Progenitor cell of endocrine pancreas (in vitro differentiated cells): ENCODE measurements around the gene SLC25A21. TPM values are rescaled to one million over a fixed set of nuclear protein-coding genes. Genes with fewer than 3 reads are reported as not detected.
"Not testable (repeated sequence)": the region's sequence is repeated elsewhere in the genome, so short reads cannot be mapped to it uniquely, and the experiment has no call there.

ENCODE experiments used
- DNase-seq: peaks from one replicate; pipeline ENCODE4 v3.0.0; 2021; ENCODE audit warnings: low spot score; ENCODE audit not compliant: unreplicated experiment
- H3K27ac Mint-ChIP-seq: 2 replicates; pipeline ENCODE4 v1.8.0; 2021; ENCODE audit warnings: mild to moderate bottlenecking, moderate library complexity, mixed read lengths
- H3K27me3 Mint-ChIP-seq: 2 replicates; pipeline ENCODE4 v1.8.0; 2021; ENCODE audit warnings: mixed read lengths
- H3K36me3 Mint-ChIP-seq: 2 replicates; pipeline ENCODE4 v1.8.0; 2022; ENCODE audit warnings: mixed read lengths; ENCODE audit not compliant: insufficient read depth
- H3K4me1 Mint-ChIP-seq: 2 replicates; pipeline ENCODE4 v1.8.0; 2021; ENCODE audit warnings: low read depth, mixed read lengths
- H3K4me3 Mint-ChIP-seq: 2 replicates; pipeline ENCODE4 v1.8.0; 2021; ENCODE audit warnings: low read depth, mild to moderate bottlenecking, moderate library complexity, mixed read lengths
- H3K9me3 Mint-ChIP-seq: 2 replicates; pipeline ENCODE4 v1.8.0; 2021; ENCODE audit warnings: low read depth, mixed read lengths
- total RNA-seq: library from RNA; stranded (reverse); gene quantifications from 2 replicates; pipeline ENCODE4 v1.2.1, GENCODE V29; 2021
- TF ChIP-seq, protein P1 (sequence below): fragments of 200-600 bp; sonication (generic); IDR thresholded peaks from one replicate; pipeline ENCODE4 v1.5.0; 2021; ENCODE audit warnings: antibody characterized with exemption, mild to moderate bottlenecking; ENCODE audit not compliant: unreplicated experiment

The SLC25A21 gene
- total RNA-seq, 1 donor from 2014 or later, result 2.5 TPM

DNA sequence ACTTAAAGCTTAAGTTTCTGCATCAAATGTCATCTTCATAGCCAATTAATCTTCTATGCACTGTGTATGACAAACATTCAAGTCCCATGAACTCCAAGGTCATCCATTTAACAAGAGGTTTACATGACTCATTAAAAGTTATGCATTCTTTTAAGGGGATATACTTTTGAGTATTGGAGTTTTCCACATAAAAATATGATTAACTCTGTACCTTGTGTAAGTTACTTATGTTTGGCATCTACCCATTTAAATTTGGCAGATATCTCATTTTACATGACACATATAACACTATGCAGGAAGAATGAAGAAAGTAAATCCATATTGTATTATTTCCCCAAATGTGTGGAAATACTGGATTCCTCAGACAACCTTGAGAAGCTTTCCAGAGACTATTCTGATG, 270.5 kb downstream of the SLC25A21 start:
- H3K4me1 Mint-ChIP-seq, result peaks cover 4% of the 10 kb centered on the region
- H3K4me3 Mint-ChIP-seq, result no peak overlapping the region
- H3K9me3 Mint-ChIP-seq, result peaks cover 9% of the 10 kb centered on the region
- DNase-seq, result no peak
- no peaks in the 10 kb centered on the region for H3K27me3 Mint-ChIP-seq
- no peak overlapping the region for H3K27ac Mint-ChIP-seq
- TF ChIP-seq, protein P1, sequence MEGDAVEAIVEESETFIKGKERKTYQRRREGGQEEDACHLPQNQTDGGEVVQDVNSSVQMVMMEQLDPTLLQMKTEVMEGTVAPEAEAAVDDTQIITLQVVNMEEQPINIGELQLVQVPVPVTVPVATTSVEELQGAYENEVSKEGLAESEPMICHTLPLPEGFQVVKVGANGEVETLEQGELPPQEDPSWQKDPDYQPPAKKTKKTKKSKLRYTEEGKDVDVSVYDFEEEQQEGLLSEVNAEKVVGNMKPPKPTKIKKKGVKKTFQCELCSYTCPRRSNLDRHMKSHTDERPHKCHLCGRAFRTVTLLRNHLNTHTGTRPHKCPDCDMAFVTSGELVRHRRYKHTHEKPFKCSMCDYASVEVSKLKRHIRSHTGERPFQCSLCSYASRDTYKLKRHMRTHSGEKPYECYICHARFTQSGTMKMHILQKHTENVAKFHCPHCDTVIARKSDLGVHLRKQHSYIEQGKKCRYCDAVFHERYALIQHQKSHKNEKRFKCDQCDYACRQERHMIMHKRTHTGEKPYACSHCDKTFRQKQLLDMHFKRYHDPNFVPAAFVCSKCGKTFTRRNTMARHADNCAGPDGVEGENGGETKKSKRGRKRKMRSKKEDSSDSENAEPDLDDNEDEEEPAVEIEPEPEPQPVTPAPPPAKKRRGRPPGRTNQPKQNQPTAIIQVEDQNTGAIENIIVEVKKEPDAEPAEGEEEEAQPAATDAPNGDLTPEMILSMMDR, result no peak
- no peaks in the 10 kb centered on the region for H3K36me3 Mint-ChIP-seq

DNA sequence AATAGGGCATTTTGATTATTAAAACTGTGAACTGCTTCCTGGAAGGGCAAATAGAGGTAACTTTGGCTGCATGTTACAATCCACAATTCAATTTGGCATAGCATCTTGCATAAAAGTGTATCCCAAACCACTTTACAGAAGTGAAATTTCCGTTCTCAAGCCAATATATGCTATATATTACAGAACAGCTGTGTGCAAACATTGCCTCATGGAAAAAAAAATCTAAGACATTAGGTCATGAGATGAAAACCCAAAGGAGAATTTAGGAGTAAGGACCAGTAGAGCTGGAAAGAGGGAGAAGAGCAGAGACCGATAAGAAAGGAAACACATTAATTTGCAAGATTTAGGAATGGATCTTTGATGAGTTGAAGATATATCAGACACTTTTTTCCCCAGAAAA, 271.6 kb downstream of the SLC25A21 start:
- DNase-seq, result no peak
- Mint-ChIP-seq H3K4me1 (peaks cover 4% of the 10 kb centered on the region), H3K9me3 (peaks cover 12% of the 10 kb centered on the region), H3K36me3 (no peaks in the 10 kb centered on the region), H3K27me3 (no peaks in the 10 kb centered on the region), H3K27ac (no peak overlapping the region), H3K4me3 (no peak overlapping the region)
- TF ChIP-seq, protein P1, result no peak

DNA sequence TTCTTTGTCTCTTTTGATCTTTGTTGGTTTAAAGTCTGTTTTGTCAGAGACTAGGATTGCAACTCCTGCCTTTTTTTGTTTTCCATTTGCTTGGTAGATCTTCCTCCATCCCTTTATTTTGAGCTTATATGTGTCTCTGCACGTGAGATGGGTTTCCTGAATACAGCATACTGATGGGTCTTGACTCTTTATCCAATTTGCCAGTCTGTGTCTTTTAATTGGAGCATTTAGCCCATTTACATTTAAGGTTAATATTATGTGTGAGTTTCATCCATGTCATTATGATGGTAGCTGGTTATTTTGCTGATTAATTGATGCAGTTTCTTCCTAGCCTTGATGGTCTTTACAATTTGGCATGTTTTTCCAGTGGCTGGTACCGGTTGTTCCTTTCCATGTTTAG, 276.1 kb downstream of the SLC25A21 start:
- not testable (repeated sequence) for H3K36me3 Mint-ChIP-seq

DNA sequence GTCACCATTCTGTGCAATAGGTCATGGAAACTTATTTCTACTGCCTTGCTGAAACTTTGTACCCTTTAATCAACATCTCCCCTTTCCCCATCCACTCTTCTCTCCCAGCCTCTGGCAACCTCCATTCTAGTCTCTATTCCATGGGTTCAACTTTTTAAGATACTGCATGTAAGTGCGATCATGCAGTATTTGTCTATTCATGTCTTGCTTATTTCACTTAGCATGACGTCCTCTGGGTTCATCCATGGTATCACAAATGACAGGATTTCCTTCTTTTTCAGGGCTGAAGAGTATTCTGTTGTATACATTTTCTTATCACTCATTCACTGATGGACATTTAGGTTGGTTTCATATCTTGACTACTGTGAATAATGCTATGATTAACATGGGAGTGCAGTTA, 288.4 kb downstream of the SLC25A21 start:
- H3K4me3 Mint-ChIP-seq, result no peak overlapping the region
- H3K9me3 Mint-ChIP-seq, result peaks cover 18% of the 10 kb centered on the region
- no peak overlapping the region for H3K27ac Mint-ChIP-seq
- no peak for DNase-seq
- H3K4me1 Mint-ChIP-seq, result peaks cover 10% of the 10 kb centered on the region
- H3K27me3 Mint-ChIP-seq, result no peaks in the 10 kb centered on the region
- peaks cover 5% of the 10 kb centered on the region for H3K36me3 Mint-ChIP-seq
- TF ChIP-seq, protein P1, result no peak

More for the DNA sequence above, 276.1 kb downstream of the SLC25A21 start:
- H3K27me3 Mint-ChIP-seq, H3K4me1 Mint-ChIP-seq, H3K4me3 Mint-ChIP-seq, H3K27ac Mint-ChIP-seq, DNase-seq: not testable (repeated sequence)
- H3K9me3 Mint-ChIP-seq, result peaks cover 15% of the 10 kb centered on the region

DNA sequence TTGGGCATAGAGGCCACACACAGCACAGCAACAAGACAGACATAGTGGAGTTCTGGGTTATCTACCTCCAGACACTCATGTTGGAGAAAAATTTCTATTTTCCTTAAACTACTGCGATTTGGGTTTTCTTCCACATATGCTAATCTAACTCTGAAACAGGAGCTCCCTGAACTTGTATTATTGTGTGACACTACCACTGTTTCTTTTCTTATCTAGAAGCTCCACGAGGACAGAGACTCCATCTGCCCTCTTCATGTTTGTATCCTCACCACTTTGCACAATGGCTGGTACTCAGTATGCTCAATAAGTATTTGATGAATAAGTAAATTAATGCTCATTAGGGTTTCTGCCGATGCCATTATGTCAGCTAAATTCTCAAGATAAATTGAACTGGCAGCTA, 292.1 kb downstream of the SLC25A21 start:
- H3K27ac Mint-ChIP-seq, result no peak overlapping the region
- H3K36me3 Mint-ChIP-seq, result peaks cover 5% of the 10 kb centered on the region
- no peaks in the 10 kb centered on the region for H3K27me3 Mint-ChIP-seq
- no peak overlapping the region for H3K4me3 Mint-ChIP-seq
- peaks cover 18% of the 10 kb centered on the region for H3K9me3 Mint-ChIP-seq
- DNase-seq, result no peak
- TF ChIP-seq, protein P1, result no peak
- peaks cover 10% of the 10 kb centered on the region for H3K4me1 Mint-ChIP-seq

DNA sequence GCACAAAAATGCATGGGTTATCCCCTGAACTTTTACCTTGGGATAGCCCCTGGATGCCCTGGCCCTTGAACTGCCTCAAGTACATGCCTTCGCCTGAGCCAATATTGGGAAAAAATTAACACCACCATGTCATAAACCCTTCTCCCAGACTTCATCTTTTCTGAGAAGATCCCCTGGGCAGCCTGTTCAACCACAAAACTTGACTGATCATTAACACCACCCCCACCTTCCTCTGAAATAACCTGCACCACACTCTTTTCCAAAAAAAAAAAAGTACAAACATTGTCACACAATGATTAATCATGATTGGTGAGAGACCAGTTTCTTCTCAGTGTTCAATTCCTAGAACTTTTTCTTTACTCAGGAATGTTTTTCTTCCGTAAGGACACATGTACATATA, 292.8 kb downstream of the SLC25A21 start:
- Mint-ChIP-seq H3K36me3 (no peaks in the 10 kb centered on the region), H3K4me3 (no peak overlapping the region), H3K27me3 (no peaks in the 10 kb centered on the region), H3K9me3 (peaks cover 13% of the 10 kb centered on the region), H3K4me1 (peaks cover 10% of the 10 kb centered on the region), H3K27ac (peak overlapping the region; percentile 7)
- DNase-seq, result no peak
- TF ChIP-seq, protein P1, result no peak
